Naive thymus-derived CD4-positive, alpha-beta T cell (primary cell): ENCODE data around the gene OR4K15. TPM values are rescaled to one million over a fixed set of nuclear protein-coding genes. Genes with fewer than 3 reads are reported as not detected.
"Not testable (repeated sequence)": the region's sequence is repeated elsewhere in the genome, so short reads cannot be mapped to it uniquely, and the experiment has no call there.

Experiments
- ATAC-seq: fragments of 150-1000 bp; cut with Tn5 transposase; 2 replicates; pipeline ENCODE4 v1.10.0; 2021; ENCODE audit warnings: mild to moderate bottlenecking, moderate library complexity
- CTCF ChIA-PET: fragments of 350-600 bp; sonication (Branson Sonifier 250); formaldehyde crosslinking; loops from one replicate; lab custom pipeline; 2021; ENCODE audit warnings: antibody characterized with exemption; lab: Charles Lee
- POLR2A ChIA-PET: fragments of 350-600 bp; sonication (Branson Sonifier 250); formaldehyde crosslinking; loops from one replicate; lab custom pipeline; 2021; ENCODE audit warnings: antibody characterized with exemption, inconsistent platforms; lab: Charles Lee
- DNase-seq, 9 donors: peaks; one replicate each; pipeline versions ENCODE4 v3.0.0 to v3.0.0-alpha.2; 2020 to 2022; ENCODE audit warnings: mixed read lengths in 1 of 9
- H3K27ac ChIP-seq: one replicate; pipeline ENCODE4 v1.7.0; 2013; ENCODE audit warnings: mild to moderate bottlenecking, low read depth, low read length, moderate library complexity
- H3K27me3 ChIP-seq, 2 donors: one replicate each; pipeline ENCODE4 v1.7.0; 2013; ENCODE audit warnings: low read length in 2 of 2, mild to moderate bottlenecking in 2 of 2, moderate library complexity in 2 of 2; ENCODE audit not compliant: control insufficient read depth in 2 of 2, insufficient read depth in 2 of 2
- H3K36me3 ChIP-seq, 3 experiments: 1 replicate in 2 of 3; 2 replicates in 1 of 3; pipeline ENCODE4 v1.7.0; 2013; ENCODE audit warnings: low read length in 3 of 3, mild to moderate bottlenecking in 3 of 3, moderate library complexity in 1 of 3; ENCODE audit not compliant: insufficient read depth in 3 of 3, control insufficient read depth in 2 of 3
- H3K4me1 ChIP-seq, 2 donors: one replicate each; pipeline ENCODE4 v1.7.0; 2013; ENCODE audit warnings: low read length in 2 of 2, mild to moderate bottlenecking in 2 of 2, moderate library complexity in 1 of 2; ENCODE audit not compliant: control insufficient read depth in 2 of 2, insufficient read depth in 2 of 2
- H3K4me3 ChIP-seq: 2 replicates; pipeline ENCODE4 v1.7.0; 2013; ENCODE audit warnings: mild to moderate bottlenecking, low read length
- H3K9me3 ChIP-seq, 3 experiments: 1 replicate in 2 of 3; 2 replicates in 1 of 3; pipeline ENCODE4 v1.7.0; 2013; ENCODE audit warnings: low read length in 3 of 3; ENCODE audit not compliant: control insufficient read depth in 2 of 3
- H3K27ac Mint-ChIP-seq, 9 donors: one replicate each; pipeline ENCODE4 v1.8.0; 2020 to 2022; ENCODE audit warnings: mixed read lengths in 9 of 9, mild to moderate bottlenecking in 8 of 9, moderate library complexity in 5 of 9, inconsistent platforms in 2 of 9
- H3K27me3 Mint-ChIP-seq, 5 donors: one replicate each; pipeline ENCODE4 v1.8.0; 2021 to 2022; ENCODE audit warnings: mixed read lengths in 5 of 5, mild to moderate bottlenecking in 1 of 5
- H3K36me3 Mint-ChIP-seq, 5 donors: one replicate each; pipeline ENCODE4 v1.8.0; 2020 to 2022; ENCODE audit warnings: mixed read lengths in 5 of 5, mild to moderate bottlenecking in 3 of 5, inconsistent platforms in 1 of 5
- H3K4me1 Mint-ChIP-seq, 7 donors: one replicate each; pipeline ENCODE4 v1.8.0; 2020 to 2022; ENCODE audit warnings: mixed read lengths in 7 of 7, mild to moderate bottlenecking in 3 of 7, inconsistent platforms in 1 of 7
- H3K4me3 Mint-ChIP-seq, 10 donors: one replicate each; pipeline ENCODE4 v1.8.0; 2020 to 2022; ENCODE audit warnings: mild to moderate bottlenecking in 10 of 10, mixed read lengths in 10 of 10, moderate library complexity in 6 of 10, inconsistent platforms in 2 of 10
- H3K9me3 Mint-ChIP-seq, 11 donors: one replicate each; pipeline ENCODE4 v1.8.0; 2020 to 2022; ENCODE audit warnings: mixed read lengths in 11 of 11, mild to moderate bottlenecking in 4 of 11, inconsistent platforms in 1 of 11, moderate library complexity in 1 of 11
- intact Hi-C, 2 donors: fragments of 100-400 bp; cut with micrococcal nuclease; formaldehyde crosslinking; loops; one replicate each; pipeline ENCODE4 v1.15.1; 2023
- polyA plus RNA-seq, 2 donors: library from polyadenylated mRNA; unstranded; fragments of 300-500 nt; fragmentation: Illumina TruSeq; gene quantifications; one replicate each; pipeline ENCODE4 v1.2.3, GENCODE V29; 2021
- total RNA-seq, 6 experiments: library from RNA in 5 of 6; stranded (reverse) in 5 of 6; gene quantifications; 1 replicate in 5 of 6; 2 replicates in 1 of 6; pipeline ENCODE4 v1.2.3 and lab custom pipeline; 2021 to 2026

The OR4K15 gene
- total RNA-seq = not detected
- polyA plus RNA-seq = not detected
- not detected for total RNA-seq (lab: John Stamatoyannopoulos, UW)

GRCh38 chr14:19975291-19975690 is at the start of gene OR4K15:
Gene OR4K15 (plus strand): TSS chr14:19975591. CDS start chr14:19975591, 0 bp downstream.
- Histone ChIP-seq H3K9me3 (no peaks in the 10 kb centered on the region), H3K27me3 (no peaks in the 10 kb centered on the region), H3K4me1 (peaks cover 7 to 24% of the 10 kb centered on the region in 2 donors), H3K36me3 (no peaks in the 10 kb centered on the region), H3K4me3 (no peak within 1 kb of the TSS), H3K27ac (no peak within 1 kb of the TSS)
- Mint-ChIP-seq H3K4me1 (peaks cover 6 to 56% (median 43%) of the 10 kb centered on the region in 7 donors), H3K4me3 (peak within 1 kb of the TSS in 9 of 10 donors; percentile 42 to 65 (median 60)), H3K36me3 (peaks cover 0 to 7% (median 3%) of the 10 kb centered on the region in 5 donors), H3K9me3 (peaks cover 1 to 21% (median 7%) of the 10 kb centered on the region in 11 donors), H3K27me3 (no peaks in the 10 kb centered on the region), H3K27ac (peak within 1 kb of the TSS; percentile 34 to 92 (median 80))
- ATAC-seq (no peak), DNase-seq (no peak)
- intact Hi-C loops = loop anchor here in 1 of 2 donors (2.0 kb wide), 1 partner anchor 22 kb away; no protein-coding TSS in a partner anchor
- ChIA-PET POLR2A (no interaction called here), CTCF (no interaction called here)

GRCh38 chr14:19930617-19931016 is 44.8 kb upstream of the OR4K15 start, which contains the start of gene OR4K1:
Gene OR4K1 (plus strand): TSS chr14:19930917. CDS start chr14:19935667, 4,750 bp downstream.
- Mint-ChIP-seq H3K36me3 (no peaks in the 10 kb centered on the region), H3K27ac (no peak within 1 kb of the TSS), H3K9me3 (peaks cover 0 to 6% (median 0%) of the 10 kb centered on the region in 11 donors), H3K4me3 (no peak within 1 kb of the TSS), H3K4me1 (no peaks in the 10 kb centered on the region), H3K27me3 (peaks cover 0 to 4% (median 0%) of the 10 kb centered on the region in 5 donors)
- Histone ChIP-seq H3K27me3 (no peaks in the 10 kb centered on the region), H3K4me3 (no peak within 1 kb of the TSS), H3K36me3 (no peaks in the 10 kb centered on the region), H3K27ac (no peak within 1 kb of the TSS), H3K9me3 (no peaks in the 10 kb centered on the region), H3K4me1 (no peaks in the 10 kb centered on the region)
- DNase-seq (no peak), ATAC-seq (no peak)
- ChIA-PET POLR2A (no interaction called here), CTCF (no interaction called here)
- intact Hi-C loops = no loop called here

DNA sequence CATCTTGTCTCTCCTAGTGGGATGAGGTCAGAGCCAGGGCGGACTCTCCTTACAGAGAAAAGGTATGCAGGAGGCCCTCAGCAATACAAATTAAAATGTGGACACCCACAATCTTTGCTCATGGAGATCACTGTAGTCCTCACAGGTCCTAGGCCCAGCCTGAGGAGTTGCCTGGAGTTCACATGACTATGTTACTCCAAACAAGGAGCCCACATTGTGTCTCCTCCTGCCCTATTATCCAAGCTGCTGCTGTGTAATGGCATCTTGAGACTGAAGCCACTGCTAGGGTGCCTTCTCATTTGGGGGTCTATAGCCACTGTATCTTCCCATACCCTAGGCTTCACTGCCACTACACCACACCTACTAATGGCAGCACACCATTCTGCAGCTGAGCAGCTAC is 33.7 kb upstream of the OR4K15 start:
- H3K9me3 ChIP-seq = no peaks in the 10 kb centered on the region
- Mint-ChIP-seq H3K27me3 (no peaks in the 10 kb centered on the region), H3K36me3 (no peaks in the 10 kb centered on the region), H3K4me3 (no peak overlapping the region), H3K27ac (no peak overlapping the region), H3K4me1 (peaks cover 0 to 1% (median 0%) of the 10 kb centered on the region in 7 donors), H3K9me3 (peaks cover 0 to 14% (median under 1%) of the 10 kb centered on the region in 11 donors)
- H3K4me3 ChIP-seq = no peak overlapping the region
- no peaks in the 10 kb centered on the region for H3K4me1 ChIP-seq
- H3K27me3 ChIP-seq = no peaks in the 10 kb centered on the region
- no peak overlapping the region for H3K27ac ChIP-seq
- H3K36me3 ChIP-seq = no peaks in the 10 kb centered on the region
- ATAC-seq (no peak), DNase-seq (no peak)
- intact Hi-C loops = no loop called here
- ChIA-PET CTCF (interaction anchor here (1.2 kb wide), 1 partner anchor 10 kb away, joined by 3 read pairs; no protein-coding TSS in a partner anchor), POLR2A (no interaction called here)

- ATAC-seq (peak; percentile 44), DNase-seq (no peak)
- Mint-ChIP-seq H3K9me3 (peaks cover 0 to 17% (median 3%) of the 10 kb centered on the region in 11 donors), H3K4me3 (no peak overlapping the region), H3K4me1 (peaks cover 0 to 8% (median 0%) of the 10 kb centered on the region in 7 donors), H3K36me3 (no peaks in the 10 kb centered on the region), H3K27me3 (no peaks in the 10 kb centered on the region), H3K27ac (no peak overlapping the region)
- POLR2A ChIA-PET = interaction anchor here (1.1 kb wide), 1 partner anchor 11 kb away, joined by 4 read pairs; no protein-coding TSS in a partner anchor
- Histone ChIP-seq H3K36me3 (no peaks in the 10 kb centered on the region), H3K27ac (no peak overlapping the region), H3K4me3 (no peak overlapping the region), H3K27me3 (no peaks in the 10 kb centered on the region), H3K4me1 (no peaks in the 10 kb centered on the region), H3K9me3 (no peaks in the 10 kb centered on the region)
- CTCF ChIA-PET = no interaction called here
- intact Hi-C loops = no loop called here
Measured at GRCh38 chr14:19947413-19948090, 27.8 kb upstream of the OR4K15 start.

GRCh38 chr14:19949218-19949617 is 26.2 kb upstream of the OR4K15 start:
- Mint-ChIP-seq H3K9me3 (peaks cover 0 to 17% (median 3%) of the 10 kb centered on the region in 11 donors), H3K4me1 (peaks cover 0 to 8% (median 0%) of the 10 kb centered on the region in 7 donors), H3K27ac (no peak overlapping the region), H3K4me3 (no peak overlapping the region), H3K27me3 (no peaks in the 10 kb centered on the region), H3K36me3 (no peaks in the 10 kb centered on the region)
- Histone ChIP-seq H3K36me3 (no peaks in the 10 kb centered on the region), H3K9me3 (no peaks in the 10 kb centered on the region), H3K27ac (no peak overlapping the region), H3K4me1 (no peaks in the 10 kb centered on the region), H3K27me3 (no peaks in the 10 kb centered on the region), H3K4me3 (no peak overlapping the region)
- CTCF ChIA-PET = no interaction called here
- intact Hi-C loops = no loop called here
- POLR2A ChIA-PET = no interaction called here
- DNase-seq = no peak
- ATAC-seq = no peak

GRCh38 chr14:19969735-19970134 is 5.7 kb upstream of the OR4K15 start:
- H3K4me3 ChIP-seq, DNase-seq, H3K27me3 Mint-ChIP-seq, H3K27me3 ChIP-seq, H3K36me3 ChIP-seq, CTCF ChIA-PET, H3K9me3 ChIP-seq, H3K36me3 Mint-ChIP-seq, intact Hi-C loops, H3K27ac ChIP-seq, POLR2A ChIA-PET, ATAC-seq: not testable (repeated sequence)
- peaks cover 0 to 12% of the 10 kb centered on the region in 2 donors for H3K4me1 ChIP-seq
- peak overlapping the region in 1 of 9 donors; percentile 30 for H3K27ac Mint-ChIP-seq
- H3K4me3 Mint-ChIP-seq = peak overlapping the region in 3 of 10 donors; percentile 27 to 48 (median 35)
- peaks cover 0 to 26% (median 7%) of the 10 kb centered on the region in 11 donors for H3K9me3 Mint-ChIP-seq
- H3K4me1 Mint-ChIP-seq = peaks cover 2 to 50% (median 33%) of the 10 kb centered on the region in 7 donors
